ENCODE results near the gene MBD5.

Gene MBD5

DNA sequence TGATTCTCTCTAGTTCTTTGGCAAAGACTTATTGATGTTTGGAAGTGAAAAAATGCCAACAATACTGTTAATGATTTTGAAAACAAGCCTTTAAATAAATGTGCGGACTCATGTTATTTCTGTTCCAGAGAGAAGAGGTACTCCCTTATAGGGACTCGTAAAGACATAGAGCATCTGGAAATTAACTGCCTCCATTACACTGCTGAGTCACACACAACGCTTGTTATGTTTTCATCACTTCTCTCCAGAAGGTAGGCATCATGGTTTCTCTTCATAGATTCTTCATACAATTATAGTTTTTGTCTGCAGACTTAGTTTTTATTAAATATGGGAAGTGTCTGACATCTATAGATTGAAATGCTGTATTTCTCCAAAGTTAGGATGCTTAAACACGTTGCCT lies 321.2 kb downstream of the MBD5 start:
- H3K4me3 ChIP-seq (IDR thresholded peaks at IDR 0.05; ENCODE audit: insufficient read depth, low read depth, low read length) = no peak overlapping the region
- TF ChIP-seq, protein P1, sequence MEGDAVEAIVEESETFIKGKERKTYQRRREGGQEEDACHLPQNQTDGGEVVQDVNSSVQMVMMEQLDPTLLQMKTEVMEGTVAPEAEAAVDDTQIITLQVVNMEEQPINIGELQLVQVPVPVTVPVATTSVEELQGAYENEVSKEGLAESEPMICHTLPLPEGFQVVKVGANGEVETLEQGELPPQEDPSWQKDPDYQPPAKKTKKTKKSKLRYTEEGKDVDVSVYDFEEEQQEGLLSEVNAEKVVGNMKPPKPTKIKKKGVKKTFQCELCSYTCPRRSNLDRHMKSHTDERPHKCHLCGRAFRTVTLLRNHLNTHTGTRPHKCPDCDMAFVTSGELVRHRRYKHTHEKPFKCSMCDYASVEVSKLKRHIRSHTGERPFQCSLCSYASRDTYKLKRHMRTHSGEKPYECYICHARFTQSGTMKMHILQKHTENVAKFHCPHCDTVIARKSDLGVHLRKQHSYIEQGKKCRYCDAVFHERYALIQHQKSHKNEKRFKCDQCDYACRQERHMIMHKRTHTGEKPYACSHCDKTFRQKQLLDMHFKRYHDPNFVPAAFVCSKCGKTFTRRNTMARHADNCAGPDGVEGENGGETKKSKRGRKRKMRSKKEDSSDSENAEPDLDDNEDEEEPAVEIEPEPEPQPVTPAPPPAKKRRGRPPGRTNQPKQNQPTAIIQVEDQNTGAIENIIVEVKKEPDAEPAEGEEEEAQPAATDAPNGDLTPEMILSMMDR (conservative IDR thresholded peaks at IDR 0.05; ENCODE audit: low read depth, low read length) = no peak

DNA sequence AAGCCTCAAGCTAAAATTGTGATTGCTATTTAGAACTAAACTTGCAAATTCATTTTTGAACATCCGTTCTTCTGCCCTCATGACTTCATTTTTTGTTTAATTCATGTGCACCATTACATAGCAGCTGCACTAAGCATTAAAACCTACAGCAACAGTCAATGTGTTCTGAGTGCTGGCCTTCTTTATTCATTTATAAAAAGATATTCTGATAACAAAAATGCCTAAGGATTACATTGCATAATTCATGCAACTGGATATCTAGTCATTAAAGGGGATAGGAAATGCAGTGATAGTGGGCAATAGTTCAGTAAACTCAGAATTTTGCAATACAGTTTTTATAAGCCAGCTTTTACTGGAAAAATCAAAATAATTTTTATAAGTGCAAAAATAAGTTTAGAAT lies 329.3 kb downstream of the MBD5 start:
- TF ChIP-seq, protein P1 (conservative IDR thresholded peaks at IDR 0.05; ENCODE audit: low read depth, low read length) = no peak
- no peaks in the 10 kb centered on the region for H3K79me2 ChIP-seq (ENCODE audit: insufficient read depth, low read depth)
- H3K27me3 ChIP-seq (ENCODE audit: insufficient read depth, low read depth) = no peaks in the 10 kb centered on the region
- H2AFZ ChIP-seq (ENCODE audit: low read depth) = no peak overlapping the region
- no peaks in the 10 kb centered on the region for H3K36me3 ChIP-seq (ENCODE audit: insufficient read depth)
- no peaks in the 10 kb centered on the region for H3K4me1 ChIP-seq (ENCODE audit: low read depth, poor library complexity, severe bottlenecking)
- H3K9ac ChIP-seq = no peak overlapping the region
- no peak overlapping the region for H3K27ac ChIP-seq
- H3K4me2 ChIP-seq = no peak overlapping the region
- H3K4me3 ChIP-seq (IDR thresholded peaks at IDR 0.05; ENCODE audit: insufficient read depth, low read depth, low read length) = no peak overlapping the region
- no peaks in the 10 kb centered on the region for H4K20me1 ChIP-seq (ENCODE audit: insufficient read depth)

More for the DNA sequence above, 321.2 kb downstream of the MBD5 start:
- H3K4me1 ChIP-seq (ENCODE audit: low read depth, poor library complexity, severe bottlenecking) = no peaks in the 10 kb centered on the region
- no peak overlapping the region for H2AFZ ChIP-seq (ENCODE audit: low read depth)
- H3K36me3 ChIP-seq (ENCODE audit: insufficient read depth) = no peaks in the 10 kb centered on the region
- no peaks in the 10 kb centered on the region for H3K27me3 ChIP-seq (ENCODE audit: insufficient read depth, low read depth)
- no peak overlapping the region for H3K4me2 ChIP-seq
- no peak overlapping the region for H3K27ac ChIP-seq
- H4K20me1 ChIP-seq (ENCODE audit: insufficient read depth) = no peaks in the 10 kb centered on the region
- no peak overlapping the region for H3K9ac ChIP-seq
- no peaks in the 10 kb centered on the region for H3K79me2 ChIP-seq (ENCODE audit: insufficient read depth, low read depth)

DNA sequence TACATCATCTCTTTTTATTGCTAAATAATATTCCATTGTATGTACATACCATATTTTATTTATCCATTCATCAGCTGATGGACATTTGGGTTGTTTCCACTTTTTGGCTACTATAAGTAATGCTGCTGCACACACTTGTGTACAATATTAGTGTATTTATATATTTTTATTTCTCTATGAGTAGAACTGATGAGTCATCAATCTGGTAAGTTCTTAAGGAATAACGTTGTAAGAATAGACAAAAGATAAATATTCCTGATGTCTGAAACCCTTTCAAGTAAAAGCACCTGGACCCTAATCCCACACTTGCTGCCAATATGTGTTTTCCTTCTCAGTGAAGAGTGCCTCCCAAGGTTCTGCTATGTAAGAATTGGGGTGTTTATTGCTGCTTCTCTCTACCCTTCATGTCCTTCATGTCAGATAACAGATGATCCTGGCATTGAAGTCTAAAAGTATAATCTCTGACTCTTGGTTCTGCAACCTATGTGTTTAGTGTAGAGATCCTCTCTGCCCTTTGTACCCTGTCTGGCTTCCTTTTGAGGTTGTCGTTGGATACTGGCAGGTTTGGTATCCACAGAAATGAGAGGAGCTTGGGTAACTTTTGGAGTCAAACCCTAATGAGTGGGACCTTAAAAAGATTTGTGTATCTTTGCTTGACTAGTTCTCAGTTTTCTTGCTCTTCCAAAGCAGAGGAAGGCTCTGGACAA lies 330.7 kb downstream of the MBD5 start:
- Histone ChIP-seq H3K79me2 (ENCODE audit: insufficient read depth, low read depth) (no peaks in the 10 kb centered on the region), H3K4me1 (ENCODE audit: low read depth, poor library complexity, severe bottlenecking) (no peaks in the 10 kb centered on the region), H3K9ac (no peak overlapping the region), H3K4me2 (no peak overlapping the region), H3K27ac (no peak overlapping the region), H2AFZ (ENCODE audit: low read depth) (no peak overlapping the region), H3K4me3 (IDR thresholded peaks at IDR 0.05; ENCODE audit: insufficient read depth, low read depth, low read length) (no peak overlapping the region), H3K36me3 (ENCODE audit: insufficient read depth) (no peaks in the 10 kb centered on the region), H4K20me1 (ENCODE audit: insufficient read depth) (no peaks in the 10 kb centered on the region), H3K27me3 (ENCODE audit: insufficient read depth, low read depth) (no peaks in the 10 kb centered on the region)
- TF ChIP-seq, protein P1 (conservative IDR thresholded peaks at IDR 0.05; ENCODE audit: low read depth, low read length) = no peak

DNA sequence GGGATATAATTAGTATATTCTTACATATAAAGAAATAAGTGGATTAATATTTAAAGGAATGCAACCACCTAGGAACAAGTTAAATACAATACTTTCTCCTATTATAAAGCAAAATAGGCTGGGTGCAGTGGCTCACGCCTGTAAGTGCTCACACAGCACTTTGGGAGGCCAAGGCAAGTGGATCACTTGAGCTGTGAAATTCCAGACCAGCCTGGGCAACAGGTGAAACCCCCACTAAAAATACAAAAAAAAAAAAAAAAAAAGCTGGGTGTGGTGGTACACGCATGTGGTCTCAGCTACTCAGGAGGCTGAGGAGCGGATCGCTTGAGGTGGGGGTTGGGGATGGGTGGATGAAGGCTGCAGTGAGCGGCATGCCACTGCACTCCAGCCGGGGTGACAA lies 337.5 kb downstream of the MBD5 start:
- H2AFZ ChIP-seq (ENCODE audit: low read depth) = no peak overlapping the region
- H4K20me1 ChIP-seq (ENCODE audit: insufficient read depth) = no peaks in the 10 kb centered on the region
- H3K4me2 ChIP-seq = no peak overlapping the region
- no peaks in the 10 kb centered on the region for H3K4me1 ChIP-seq (ENCODE audit: low read depth, poor library complexity, severe bottlenecking)
- H3K27me3 ChIP-seq (ENCODE audit: insufficient read depth, low read depth) = no peaks in the 10 kb centered on the region
- H3K27ac ChIP-seq = no peak overlapping the region
- TF ChIP-seq, protein P1 (conservative IDR thresholded peaks at IDR 0.05; ENCODE audit: low read depth, low read length) = no peak
- H3K79me2 ChIP-seq (ENCODE audit: insufficient read depth, low read depth) = no peaks in the 10 kb centered on the region
- no peaks in the 10 kb centered on the region for H3K36me3 ChIP-seq (ENCODE audit: insufficient read depth)
- no peak overlapping the region for H3K9ac ChIP-seq
- no peak overlapping the region for H3K4me3 ChIP-seq (IDR thresholded peaks at IDR 0.05; ENCODE audit: insufficient read depth, low read depth, low read length)

Data from KMS-11 (cell line).